H1 (cell line): ENCODE measurements around the gene NEDD4L. TPM values are rescaled to one million over a fixed set of nuclear protein-coding genes. Genes with fewer than 3 reads are reported as not detected.

Experiments
- ASH2L ChIP-seq: fragments of 200-600, 300-600 bp; sonication (generic); IDR thresholded peaks from one replicate; pipeline ENCODE4 v1.7.1; 2017; ENCODE audit warnings: low read length
- BCL11A ChIP-seq, 2 experiments: IDR thresholded peaks; one replicate each; pipeline ENCODE4 v1.6.1; 2011; ENCODE audit warnings: low read depth in 2 of 2, low read length in 2 of 2, mild to moderate bottlenecking in 2 of 2
- CBX8 ChIP-seq: fragments of 300-800, 300-1000 bp; sonication (generic); IDR thresholded peaks from 2 replicates; pipeline ENCODE4 v1.7.1; 2016; ENCODE audit warnings: low read depth, low read length, borderline replicate concordance
- FOSL1 ChIP-seq: IDR thresholded peaks from 2 replicates; pipeline ENCODE4 v1.6.1; 2011; ENCODE audit warnings: mild to moderate bottlenecking, low read depth, low read length, moderate library complexity; ENCODE audit not compliant: insufficient read depth
- GABPA ChIP-seq: IDR thresholded peaks from 2 replicates; pipeline ENCODE4 v1.6.1; 2011; ENCODE audit warnings: mild to moderate bottlenecking, low read length, moderate library complexity, borderline replicate concordance; ENCODE audit not compliant: insufficient read depth
- GTF2F1 ChIP-seq: IDR thresholded peaks from 2 replicates; pipeline ENCODE4 v1.6.1; 2012; ENCODE audit warnings: low read depth, low read length, improper control_type of control experiment, borderline replicate concordance
- PHF8 ChIP-seq: fragments of 200-600 bp; sonication (generic); conservative IDR thresholded peaks from 2 replicates; pipeline ENCODE4 v1.7.1; 2012; ENCODE audit warnings: low read depth, mild to moderate bottlenecking, inconsistent platforms, low read length, moderate library complexity
- TAF1 ChIP-seq: IDR thresholded peaks from 2 replicates; pipeline ENCODE4 v1.6.1; 2011; ENCODE audit warnings: mild to moderate bottlenecking, low read depth, low read length
- TCF12 ChIP-seq: IDR thresholded peaks from 2 replicates; pipeline ENCODE4 v1.6.1; 2011; ENCODE audit warnings: low read depth, mild to moderate bottlenecking, low read length
- polyA plus RNA-seq, 7 experiments: library from polyadenylated mRNA; depleted of rRNA in 3 of 7; stranded (reverse) in 5 of 7; unstranded in 2 of 7; fragments of >200 nt in 5 of 7; fragments of 200-250 nt in 2 of 7; gene quantifications; 1 replicate in 5 of 7; 2 replicates in 1 of 7; 4 replicates in 1 of 7; pipeline versions ENCODE4 v1.2.1 to v1.2.3, GENCODE V29; 2011 to 2013; ENCODE audit warnings: missing spikeins in 2 of 7, mixed read lengths in 2 of 7
- total RNA-seq: library from RNA; stranded (reverse); fragmentation: NEBNext Ultra II Directional; extraction: Animal tissue kit (Norgen Biotek cat#: 25700); gene quantifications from 2 replicates; pipeline ENCODE4 v1.2.1, GENCODE V29; 2021
- TF ChIP-seq, protein P1 (sequence below): fragments of 300-600 bp; sonication (generic); IDR thresholded peaks from 2 replicates; pipeline ENCODE4 v1.7.1; 2012; ENCODE audit warnings: low read length, moderate library complexity, mild to moderate bottlenecking, inconsistent platforms; ENCODE audit not compliant: insufficient replicate concordance

The NEDD4L gene
- total and polyA plus RNA-seq, 2 of the 8 experiments (the other 6 are each of a cell fraction or from before 2014, with no cell fraction given), result 37.3 to 69.8 TPM

DNA sequence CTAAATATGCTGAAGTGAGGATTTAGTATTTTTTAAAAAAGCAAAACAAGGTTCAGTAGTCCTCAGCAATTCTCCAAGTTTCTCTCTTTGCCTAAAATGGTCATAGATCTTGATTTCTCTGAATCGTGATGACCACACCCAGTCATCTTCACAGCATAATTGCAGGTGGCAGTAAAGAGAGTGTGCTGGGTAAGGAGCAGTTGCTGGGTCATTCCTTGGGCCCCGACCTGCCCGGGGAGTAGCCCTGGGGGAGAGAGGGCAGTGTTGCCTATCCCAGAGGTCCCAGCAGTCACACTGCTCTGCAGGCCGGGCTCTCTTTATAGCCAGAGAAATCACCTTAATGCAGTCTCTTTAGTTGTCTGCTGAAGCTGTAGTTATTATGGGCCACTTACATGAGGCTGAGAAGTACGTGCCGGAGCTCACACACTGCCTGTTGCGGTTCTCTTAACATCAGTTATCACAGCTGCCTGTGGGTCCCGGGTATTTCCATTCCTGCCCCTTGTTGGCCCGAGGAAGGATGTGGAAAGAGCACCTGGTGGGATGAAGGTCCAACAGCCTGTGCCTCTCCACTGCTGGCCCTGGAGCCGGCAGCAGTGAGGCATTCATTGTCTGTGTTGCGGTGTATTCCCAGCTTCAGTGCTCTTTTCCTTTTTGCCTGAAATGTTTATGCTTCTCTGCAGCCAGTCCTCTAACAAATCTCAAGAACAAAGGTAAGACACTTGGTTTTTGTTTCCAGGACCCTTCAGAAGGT lies 354.8 kb downstream of the NEDD4L start (continued):
- TF ChIP-seq, protein P1, sequence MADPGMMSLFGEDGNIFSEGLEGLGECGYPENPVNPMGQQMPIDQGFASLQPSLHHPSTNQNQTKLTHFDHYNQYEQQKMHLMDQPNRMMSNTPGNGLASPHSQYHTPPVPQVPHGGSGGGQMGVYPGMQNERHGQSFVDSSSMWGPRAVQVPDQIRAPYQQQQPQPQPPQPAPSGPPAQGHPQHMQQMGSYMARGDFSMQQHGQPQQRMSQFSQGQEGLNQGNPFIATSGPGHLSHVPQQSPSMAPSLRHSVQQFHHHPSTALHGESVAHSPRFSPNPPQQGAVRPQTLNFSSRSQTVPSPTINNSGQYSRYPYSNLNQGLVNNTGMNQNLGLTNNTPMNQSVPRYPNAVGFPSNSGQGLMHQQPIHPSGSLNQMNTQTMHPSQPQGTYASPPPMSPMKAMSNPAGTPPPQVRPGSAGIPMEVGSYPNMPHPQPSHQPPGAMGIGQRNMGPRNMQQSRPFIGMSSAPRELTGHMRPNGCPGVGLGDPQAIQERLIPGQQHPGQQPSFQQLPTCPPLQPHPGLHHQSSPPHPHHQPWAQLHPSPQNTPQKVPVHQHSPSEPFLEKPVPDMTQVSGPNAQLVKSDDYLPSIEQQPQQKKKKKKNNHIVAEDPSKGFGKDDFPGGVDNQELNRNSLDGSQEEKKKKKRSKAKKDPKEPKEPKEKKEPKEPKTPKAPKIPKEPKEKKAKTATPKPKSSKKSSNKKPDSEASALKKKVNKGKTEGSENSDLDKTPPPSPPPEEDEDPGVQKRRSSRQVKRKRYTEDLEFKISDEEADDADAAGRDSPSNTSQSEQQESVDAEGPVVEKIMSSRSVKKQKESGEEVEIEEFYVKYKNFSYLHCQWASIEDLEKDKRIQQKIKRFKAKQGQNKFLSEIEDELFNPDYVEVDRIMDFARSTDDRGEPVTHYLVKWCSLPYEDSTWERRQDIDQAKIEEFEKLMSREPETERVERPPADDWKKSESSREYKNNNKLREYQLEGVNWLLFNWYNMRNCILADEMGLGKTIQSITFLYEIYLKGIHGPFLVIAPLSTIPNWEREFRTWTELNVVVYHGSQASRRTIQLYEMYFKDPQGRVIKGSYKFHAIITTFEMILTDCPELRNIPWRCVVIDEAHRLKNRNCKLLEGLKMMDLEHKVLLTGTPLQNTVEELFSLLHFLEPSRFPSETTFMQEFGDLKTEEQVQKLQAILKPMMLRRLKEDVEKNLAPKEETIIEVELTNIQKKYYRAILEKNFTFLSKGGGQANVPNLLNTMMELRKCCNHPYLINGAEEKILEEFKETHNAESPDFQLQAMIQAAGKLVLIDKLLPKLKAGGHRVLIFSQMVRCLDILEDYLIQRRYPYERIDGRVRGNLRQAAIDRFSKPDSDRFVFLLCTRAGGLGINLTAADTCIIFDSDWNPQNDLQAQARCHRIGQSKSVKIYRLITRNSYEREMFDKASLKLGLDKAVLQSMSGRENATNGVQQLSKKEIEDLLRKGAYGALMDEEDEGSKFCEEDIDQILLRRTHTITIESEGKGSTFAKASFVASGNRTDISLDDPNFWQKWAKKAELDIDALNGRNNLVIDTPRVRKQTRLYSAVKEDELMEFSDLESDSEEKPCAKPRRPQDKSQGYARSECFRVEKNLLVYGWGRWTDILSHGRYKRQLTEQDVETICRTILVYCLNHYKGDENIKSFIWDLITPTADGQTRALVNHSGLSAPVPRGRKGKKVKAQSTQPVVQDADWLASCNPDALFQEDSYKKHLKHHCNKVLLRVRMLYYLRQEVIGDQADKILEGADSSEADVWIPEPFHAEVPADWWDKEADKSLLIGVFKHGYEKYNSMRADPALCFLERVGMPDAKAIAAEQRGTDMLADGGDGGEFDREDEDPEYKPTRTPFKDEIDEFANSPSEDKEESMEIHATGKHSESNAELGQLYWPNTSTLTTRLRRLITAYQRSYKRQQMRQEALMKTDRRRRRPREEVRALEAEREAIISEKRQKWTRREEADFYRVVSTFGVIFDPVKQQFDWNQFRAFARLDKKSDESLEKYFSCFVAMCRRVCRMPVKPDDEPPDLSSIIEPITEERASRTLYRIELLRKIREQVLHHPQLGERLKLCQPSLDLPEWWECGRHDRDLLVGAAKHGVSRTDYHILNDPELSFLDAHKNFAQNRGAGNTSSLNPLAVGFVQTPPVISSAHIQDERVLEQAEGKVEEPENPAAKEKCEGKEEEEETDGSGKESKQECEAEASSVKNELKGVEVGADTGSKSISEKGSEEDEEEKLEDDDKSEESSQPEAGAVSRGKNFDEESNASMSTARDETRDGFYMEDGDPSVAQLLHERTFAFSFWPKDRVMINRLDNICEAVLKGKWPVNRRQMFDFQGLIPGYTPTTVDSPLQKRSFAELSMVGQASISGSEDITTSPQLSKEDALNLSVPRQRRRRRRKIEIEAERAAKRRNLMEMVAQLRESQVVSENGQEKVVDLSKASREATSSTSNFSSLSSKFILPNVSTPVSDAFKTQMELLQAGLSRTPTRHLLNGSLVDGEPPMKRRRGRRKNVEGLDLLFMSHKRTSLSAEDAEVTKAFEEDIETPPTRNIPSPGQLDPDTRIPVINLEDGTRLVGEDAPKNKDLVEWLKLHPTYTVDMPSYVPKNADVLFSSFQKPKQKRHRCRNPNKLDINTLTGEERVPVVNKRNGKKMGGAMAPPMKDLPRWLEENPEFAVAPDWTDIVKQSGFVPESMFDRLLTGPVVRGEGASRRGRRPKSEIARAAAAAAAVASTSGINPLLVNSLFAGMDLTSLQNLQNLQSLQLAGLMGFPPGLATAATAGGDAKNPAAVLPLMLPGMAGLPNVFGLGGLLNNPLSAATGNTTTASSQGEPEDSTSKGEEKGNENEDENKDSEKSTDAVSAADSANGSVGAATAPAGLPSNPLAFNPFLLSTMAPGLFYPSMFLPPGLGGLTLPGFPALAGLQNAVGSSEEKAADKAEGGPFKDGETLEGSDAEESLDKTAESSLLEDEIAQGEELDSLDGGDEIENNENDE, result no peak
- TF ChIP-seq FOSL1, result no peak
- TF ChIP-seq TCF12, result no peak
- no peak for TF ChIP-seq ASH2L
- no peak for TF ChIP-seq BCL11A (IDR thresholded peaks at IDR 0.05; ENCODE audit: low read depth in 2 of 2, low read length in 2 of 2)
- no peak for TF ChIP-seq PHF8
- TF ChIP-seq GABPA, result no peak
- no peak for TF ChIP-seq CBX8
- no peak for TF ChIP-seq TAF1
- TF ChIP-seq GTF2F1, result no peak
